Stomach (tissue), 9 donors: ENCODE results near the gene AKIP1. TPM values are rescaled to one million over a fixed set of nuclear protein-coding genes. Genes with fewer than 3 reads are reported as not detected.
A peak's percentile ranks its signal among the peaks of the same experiment; 100 is the strongest.

Experiments
- DNase-seq, 2 donors: peaks; one replicate each; pipeline versions ENCODE4 v3.0.0 to v3.0.0-alpha.2; 2013 to 2019
- H3K27ac ChIP-seq, 5 donors: fragments of 200-600 bp in 4 of 5; sonication (generic) in 4 of 5; one replicate each; pipeline ENCODE4 v1.5.1; 2013 to 2019; ENCODE audit warnings: mild to moderate bottlenecking in 1 of 5, moderate library complexity in 1 of 5
- H3K27me3 ChIP-seq, 3 donors: fragments of 200-600 bp; sonication (generic); one replicate each; pipeline ENCODE4 v1.5.1; 2017 to 2019; ENCODE audit warnings: mixed run types in 1 of 3
- H3K36me3 ChIP-seq, 4 donors: fragments of 200-600 bp; sonication (generic); 1 replicate in 3 of 4; 2 replicates in 1 of 4; pipeline ENCODE4 v1.5.1; 2016 to 2019
- H3K4me1 ChIP-seq, 4 donors: fragments of 200-600 bp; sonication (generic); one replicate each; pipeline ENCODE4 v1.5.1; 2016 to 2019
- H3K4me3 ChIP-seq, 4 donors: fragments of 200-600 bp; sonication (generic) in 3 of 4; one replicate each; pipeline ENCODE4 v1.5.1; 2016 to 2019; ENCODE audit warnings: mild to moderate bottlenecking in 1 of 4
- H3K9me3 ChIP-seq, 4 donors: fragments of 200-600 bp; sonication (generic); one replicate each; pipeline ENCODE4 v1.5.1; 2016 to 2019
- CTCF ChIP-seq, 7 experiments: fragments of 450-650 bp in 4 of 7; fragments of 200-600 bp in 3 of 7; sonication (generic) in 3 of 7; IDR thresholded peaks; one replicate each; pipeline ENCODE4 v1.5.1; 2016 to 2019; ENCODE audit warnings: antibody characterized with exemption in 7 of 7, control low read depth in 2 of 7, mild to moderate bottlenecking in 1 of 7
- EP300 ChIP-seq: sonication (generic); formaldehyde crosslinking; IDR thresholded peaks from one replicate; pipeline ENCODE4 v1.6.1; 2017; ENCODE audit warnings: antibody characterized with exemption
- POLR2A ChIP-seq, 4 donors: fragments of 450-650 bp; IDR thresholded peaks; one replicate each; pipeline ENCODE4 v1.6.1; 2016; ENCODE audit warnings: antibody characterized with exemption in 4 of 4, control low read depth in 2 of 4, mild to moderate bottlenecking in 1 of 4, moderate library complexity in 1 of 4
- POLR2AphosphoS5 ChIP-seq, 3 donors: sonication (generic); formaldehyde crosslinking; IDR thresholded peaks; one replicate each; pipeline ENCODE4 v1.6.1; 2016; ENCODE audit warnings: antibody characterized with exemption in 3 of 3
- WGBS, 5 donors: extraction: QIAGEN DNeasy Blood & Tissue Kit in 3 of 5; methylation state at CpG; one replicate each; pipeline versions ENCODE4 v1.1.5 to v1.1.7; 2013 to 2018; 5-methylcytosine and 5-hydroxymethylcytosine counted together
- intact Hi-C: fragments of 100-400 bp; cut with DNase I; formaldehyde crosslinking; loops from one replicate; pipeline ENCODE4 v1.15.1; 2023; ENCODE audit warnings: low total_unique reads
- polyA plus RNA-seq, 3 donors: library from polyadenylated mRNA; stranded (reverse); fragments of 200-250 nt; gene quantifications; one replicate each; pipeline ENCODE4 v1.2.3, GENCODE V29; 2013
- small RNA-seq, 4 donors: library from RNA; depleted of rRNA; stranded (forward); fragments of <200 nt; gene quantifications; one replicate each; pipeline ENCODE3, GENCODE V24; 2016
- total RNA-seq, 5 donors: library from RNA; depleted of rRNA; stranded (reverse); fragments of >200 nt; gene quantifications; one replicate each; pipeline versions ENCODE4 v1.1.0 to v1.2.3, GENCODE V29; 2014 to 2016
- donor health status: healthy with polysubstance abuse.
- donor health status: Bipolar disorder and iron deficiency.
- donor health status: healthy.

AKIP1 gene
- total and polyA plus RNA-seq, 8 donors, result 0.89 to 26.8 (median 20.4) TPM; not detected in 1

GRCh38 chr11:8963569-8964323 is 52.8 kb downstream of the AKIP1 start:
- peak; percentile 87 to 95 for DNase-seq
- Histone ChIP-seq H3K4me1 (peaks cover 19 to 53% (median 47%) of the 10 kb centered on the region in 4 donors), H3K27ac (peak overlapping the region; percentile 95 to 99 (median 96)), H3K4me3 (peak overlapping the region; percentile 68 to 89 (median 86)), H3K36me3 (peaks cover 0 to 15% (median 6%) of the 10 kb centered on the region in 4 donors), H3K27me3 (no peaks in the 10 kb centered on the region), H3K9me3 (no peaks in the 10 kb centered on the region)
- WGBS, 5 donors, result 1 to 3% (median 1%) methylated on average over 25 to 39 of the region's 39 CpGs
- TF ChIP-seq POLR2AphosphoS5 (IDR thresholded peaks at IDR 0.05) (no peak), EP300 (no peak), POLR2A (IDR thresholded peaks at IDR 0.05) (no peak), CTCF (IDR thresholded peaks at IDR 0.05) (no peak)
- intact Hi-C loops, result loop anchor here (10.0 kb wide), 1 partner anchor 279 kb away; the partner anchor contains the start of genes RPL27A and TRIM66

- Histone ChIP-seq H3K4me1 (peaks cover 13 to 45% (median 40%) of the 10 kb centered on the region in 4 donors), H3K36me3 (peaks cover 0 to 15% (median 6%) of the 10 kb centered on the region in 4 donors), H3K27me3 (no peaks in the 10 kb centered on the region), H3K9me3 (no peaks in the 10 kb centered on the region), H3K4me3 (peak within 1 kb of the TSS; percentile 68 to 89 (median 86)), H3K27ac (peak within 1 kb of the TSS; percentile 95 to 99 (median 96))
- 0% methylated on average over 31 to 67 of the region's 67 CpGs for WGBS, 5 donors
- intact Hi-C loops, result loop anchor here (10.0 kb wide), 1 partner anchor 280 kb away; the partner anchor contains the start of genes RPL27A and TRIM66
- TF ChIP-seq POLR2A (IDR thresholded peaks at IDR 0.05), result peak in 2 of 4 donors; percentile 87 to 92
- no peak for TF ChIP-seq CTCF (IDR thresholded peaks at IDR 0.05)
- TF ChIP-seq EP300, result no peak
- TF ChIP-seq POLR2AphosphoS5 (IDR thresholded peaks at IDR 0.05), result peak; percentile 85 to 93 (median 89)
- peak; percentile 93 to 97 for DNase-seq
These were observed 53.6 kb downstream of the AKIP1 start, which contains the start of gene TMEM9B for GRCh38 chr11:8964324-8965320. TMEM9B (minus strand) TSS chr11:8964442; CDS start chr11:8964313, 129 bp downstream.

- 86 to 92% (median 88%) methylated on average over 8 of the region's 8 CpGs for WGBS, 5 donors
- peaks cover 0 to 11% (median 3%) of the 10 kb centered on the region in 4 donors for H3K36me3 ChIP-seq
These were observed 56.2 kb downstream of the AKIP1 start for GRCh38 chr11:8967184-8967583.

More at GRCh38 chr11:8967184-8967583, 56.2 kb downstream of the AKIP1 start:
- no peak overlapping the region for H3K4me3 ChIP-seq
- intact Hi-C loops, result loop anchor here (10.0 kb wide), 1 partner anchor 282 kb away; the partner anchor contains the start of genes RPL27A and TRIM66
- no peaks in the 10 kb centered on the region for H3K9me3 ChIP-seq
- DNase-seq, result no peak
- H3K27ac ChIP-seq, result no peak overlapping the region
- TF ChIP-seq POLR2AphosphoS5 (IDR thresholded peaks at IDR 0.05) (no peak), EP300 (no peak), CTCF (IDR thresholded peaks at IDR 0.05) (no peak), POLR2A (IDR thresholded peaks at IDR 0.05) (no peak)
- H3K27me3 ChIP-seq, result no peaks in the 10 kb centered on the region
- peaks cover 13 to 31% (median 26%) of the 10 kb centered on the region in 4 donors for H3K4me1 ChIP-seq

Small RNA genes within 50 kb of the gene (small RNA-seq; reads per million reads assigned to genes)
- gene RF00019, result 0 reads per million in 4 donors

Other genes starting within 250 kb of the AKIP1 start
- gene TRIM66, start 228.5 kb upstream of the AKIP1 start, total RNA-seq, result 1 to 10 TPM; 2.3 to 8.7 (median 7.0) TPM
- gene TRIM66, start 228.5 kb upstream of the AKIP1 start, polyA plus RNA-seq, result 1 to 10 TPM in 2 of 3 donors, under 1 TPM in 1; 0.76 to 1.9 (median 1.2) TPM
- 1,000 to 10,000 TPM in 1 of 5 donors, 100 to 1,000 TPM in 4; 138 to 1,118 (median 938) TPM for gene RPL27A, start 228.4 kb upstream of the AKIP1 start, total RNA-seq
- 1,000 to 10,000 TPM; 3,539 to 4,507 (median 3,746) TPM for gene RPL27A, start 228.4 kb upstream of the AKIP1 start, polyA plus RNA-seq
- not detected for gene C11orf16, start 21.8 kb downstream of the AKIP1 start, total RNA-seq
- not detected for gene C11orf16, start 21.8 kb downstream of the AKIP1 start, polyA plus RNA-seq
- gene ASCL3, start 31.8 kb downstream of the AKIP1 start, total RNA-seq, result 1 to 10 TPM in 1 of 5 donors, not detected in 4; 1.8 TPM
- gene ASCL3, start 31.8 kb downstream of the AKIP1 start, polyA plus RNA-seq, result not detected
- gene TMEM9B, start 53.3 kb downstream of the AKIP1 start, total RNA-seq, result 10 to 100 TPM in 3 of 5 donors, 1 to 10 TPM in 1, under 1 TPM in 1; 0.58 to 74.4 (median 30.7) TPM
- 10 to 100 TPM; 24.3 to 33.9 (median 31.0) TPM for gene TMEM9B, start 53.3 kb downstream of the AKIP1 start, polyA plus RNA-seq
- 1 to 10 TPM in 3 of 5 donors, not detected in 2; 1.8 to 3.9 (median 2.2) TPM for gene NRIP3, start 92.8 kb downstream of the AKIP1 start, total RNA-seq
- gene NRIP3, start 92.8 kb downstream of the AKIP1 start, polyA plus RNA-seq, result 1 to 10 TPM in 1 of 3 donors, under 1 TPM in 2; 0.33 to 1.5 (median 0.81) TPM
- 10 to 100 TPM in 4 of 5 donors, 1 to 10 TPM in 1; 1.7 to 29.8 (median 26.6) TPM for gene SCUBE2, start 180.4 kb downstream of the AKIP1 start, total RNA-seq
- 10 to 100 TPM; 10.6 to 37.1 (median 14.7) TPM for gene SCUBE2, start 180.4 kb downstream of the AKIP1 start, polyA plus RNA-seq